HG02840 (cell line): ENCODE data around the gene KDM4F.
"Not testable (repeated sequence)": the region's sequence is repeated elsewhere in the genome, so short reads cannot be mapped to it uniquely, and the experiment has no call there.

Experiments
- ATAC-seq: cut with Tn5 transposase; IDR thresholded peaks from one replicate; pipeline ENCODE4 v1.9.1; 2021; ENCODE audit warnings: mild to moderate bottlenecking, moderate library complexity, moderate number of reproducible peaks; ENCODE audit not compliant: unreplicated experiment, low FRiP score

Gene KDM4F

GRCh38 chr11:95049122-95049521 lies at the start of gene KDM4F:
Gene KDM4F (plus strand): TSS chr11:95049422.
- ATAC-seq: not testable (repeated sequence)

- ATAC-seq: no peak
Observed at GRCh38 chr11:95003716-95004115, 45.5 kb upstream of the KDM4F start.

GRCh38 chr11:95005642-95006041 lies 43.6 kb upstream of the KDM4F start:
- no peak for ATAC-seq

- no peak for ATAC-seq
Observed at GRCh38 chr11:95011376-95011775, 37.8 kb upstream of the KDM4F start.

GRCh38 chr11:95014184-95014821 lies 34.9 kb upstream of the KDM4F start:
- no peak for ATAC-seq

GRCh38 chr11:95016139-95016538 lies 33.1 kb upstream of the KDM4F start:
- ATAC-seq: no peak

GRCh38 chr11:95021468-95021867 lies 27.8 kb upstream of the KDM4F start:
- not testable (repeated sequence) for ATAC-seq

GRCh38 chr11:95024958-95025357 lies 24.3 kb upstream of the KDM4F start, which contains the start of gene KDM4E:
Gene KDM4E (plus strand): TSS chr11:95025258. CDS start chr11:95025558, 300 bp downstream.
- ATAC-seq: no peak

- not testable (repeated sequence) for ATAC-seq
Observed at GRCh38 chr11:95025594-95025993, 23.6 kb upstream of the KDM4F start.

- ATAC-seq: no peak
Observed at GRCh38 chr11:95028357-95028756, 20.9 kb upstream of the KDM4F start.

GRCh38 chr11:95033051-95033450 lies 16.2 kb upstream of the KDM4F start:
- ATAC-seq: no peak

- no peak for ATAC-seq
Observed at GRCh38 chr11:95035316-95035715, 13.9 kb upstream of the KDM4F start.

GRCh38 chr11:95037356-95038035 lies 11.7 kb upstream of the KDM4F start:
- ATAC-seq: not testable (repeated sequence)

GRCh38 chr11:95042239-95042638 lies 7.0 kb upstream of the KDM4F start:
- no peak for ATAC-seq

GRCh38 chr11:95042906-95043305 lies 6.3 kb upstream of the KDM4F start:
- ATAC-seq: no peak

- no peak for ATAC-seq
Observed at GRCh38 chr11:95044010-95044409, 5.2 kb upstream of the KDM4F start.

- no peak for ATAC-seq
Observed at GRCh38 chr11:95045812-95046211, 3.4 kb upstream of the KDM4F start.

- no peak for ATAC-seq
Observed at GRCh38 chr11:95050595-95051202, 1.5 kb downstream of the KDM4F start.

GRCh38 chr11:95054356-95054755 lies 5.1 kb downstream of the KDM4F start:
- no peak for ATAC-seq

- peak; percentile 88 for ATAC-seq
Observed at GRCh38 chr11:95055283-95055897, 6.2 kb downstream of the KDM4F start.

GRCh38 chr11:95057959-95058358 lies 8.7 kb downstream of the KDM4F start:
- no peak for ATAC-seq
